Left cardiac atrium (tissue), 4 donors: ENCODE data around the gene GAB3. TPM values are rescaled to one million over a fixed set of nuclear protein-coding genes. Genes with fewer than 3 reads are reported as not detected.
"Not testable (repeated sequence)": the region's sequence is repeated elsewhere in the genome, so short reads cannot be mapped to it uniquely, and the experiment has no call there.

Source experiments
- ATAC-seq, 2 donors: fragments of 200-7000 bp; cut with Tn5 transposase; one replicate each; pipeline ENCODE4 v1.9.1; 2020; ENCODE audit warnings: mild to moderate bottlenecking in 2 of 2, moderate library complexity in 2 of 2
- DNase-seq: peaks from one replicate; pipeline ENCODE4 v3.0.0-alpha.2; 2020
- intact Hi-C, 2 donors: fragments of 100-400 bp; cut with DNase I; formaldehyde crosslinking; loops; one replicate each; pipeline versions ENCODE4 v1.14.1 to v1.15.1; 2022 to 2023
- total RNA-seq, 2 donors: library from RNA; stranded (reverse); fragmentation: NEBNext Ultra II Directional; extraction: Animal tissue kit (Norgen Biotek cat#: 25700); gene quantifications; one replicate each; pipeline ENCODE4 v1.2.1, GENCODE V29; 2021
- donor health status: DM: no; HTN: yes; CAD: no.
- donor health status: DM: no; HTN: yes; CAD: no; lungs with severe emphysema.
- donor health status: DM: yes; HTN: yes; CAD: no.
- donor health status: Dilated cardiomyopathy.

Gene GAB3
- total RNA-seq, 2 donors from 2014 or later: 10.2 to 18.1 TPM

DNA sequence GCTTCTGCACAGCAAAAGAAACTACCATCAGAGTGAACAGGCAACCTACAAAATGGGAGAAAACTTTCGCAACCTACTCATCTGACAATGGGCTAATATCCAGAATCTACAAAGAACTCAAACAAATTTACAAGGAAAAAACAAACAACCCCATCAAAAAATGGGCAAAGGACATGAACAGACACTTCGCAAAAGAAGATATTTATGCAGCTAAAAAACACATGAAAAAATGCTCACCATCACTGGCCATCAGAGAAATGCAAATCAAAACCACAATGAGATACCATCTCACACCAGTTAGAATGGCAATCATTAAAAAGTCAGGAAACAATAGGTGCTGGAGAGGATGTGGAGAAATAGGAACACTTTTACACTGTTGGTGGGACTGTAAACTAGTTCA is 60.4 kb downstream of the GAB3 start:
- ATAC-seq, DNase-seq, intact Hi-C loops: not testable (repeated sequence)

DNA sequence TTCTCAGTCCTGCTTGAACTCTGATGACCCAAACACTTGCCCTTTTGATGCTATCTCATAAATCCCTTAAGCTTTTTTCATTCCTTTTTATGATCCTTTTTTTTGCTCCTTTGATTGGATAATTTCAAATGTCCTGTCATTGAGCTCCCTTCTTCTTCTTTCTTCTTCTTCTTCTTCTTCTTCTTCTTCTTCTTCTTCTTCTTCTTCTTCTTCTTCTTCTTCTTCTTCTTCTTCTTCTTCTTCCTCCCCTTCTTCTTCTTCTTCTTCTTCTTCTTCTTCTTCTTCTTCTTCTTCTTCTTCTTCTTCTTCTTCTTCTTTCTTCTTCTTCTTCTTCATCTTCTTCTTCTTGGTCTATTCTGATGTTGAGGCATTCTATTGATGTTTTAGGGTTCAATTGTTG is 78.8 kb downstream of the GAB3 start:
- DNase-seq, ATAC-seq, intact Hi-C loops: not testable (repeated sequence)

DNA sequence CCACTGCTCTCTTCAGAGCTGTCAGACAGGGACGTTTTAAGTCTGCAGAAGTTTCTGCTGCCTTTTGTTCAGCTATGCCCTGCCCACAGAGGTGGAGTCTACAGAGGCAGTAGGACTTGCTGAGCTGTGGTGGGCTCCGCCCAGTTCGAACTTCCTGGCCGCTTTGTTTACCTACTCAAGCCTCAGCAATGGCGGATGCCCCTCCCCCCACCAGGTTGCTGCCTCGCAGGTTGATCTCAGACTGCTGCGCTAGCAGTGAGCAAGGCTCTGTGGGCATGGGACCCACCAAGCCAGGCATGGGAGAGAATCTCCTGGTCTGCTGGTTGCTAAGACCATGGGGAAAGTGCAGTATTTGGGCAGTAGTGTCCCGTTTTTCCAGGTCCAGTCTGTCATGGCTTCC is 80.0 kb downstream of the GAB3 start:
- ATAC-seq, intact Hi-C loops, DNase-seq: not testable (repeated sequence)

DNA sequence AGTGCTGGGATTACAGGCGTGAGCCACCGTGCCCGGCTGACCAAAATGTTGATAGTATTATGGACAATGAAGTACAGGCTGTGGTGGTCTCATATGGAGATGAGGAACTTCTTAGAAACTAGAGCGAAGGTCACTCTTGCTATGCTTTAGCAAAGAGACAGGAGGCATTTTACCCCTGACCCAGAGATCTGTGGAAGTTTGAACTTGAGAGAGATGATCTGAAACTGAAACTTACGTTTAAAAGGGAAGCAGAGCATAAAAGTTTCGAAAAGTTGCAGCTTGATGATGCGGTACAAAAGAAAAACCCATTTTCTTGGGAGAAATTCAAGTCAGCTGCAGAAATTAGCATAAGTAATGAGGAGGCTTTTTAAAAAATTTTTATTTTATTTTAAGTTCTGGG is 89.0 kb downstream of the GAB3 start:
- no peak for DNase-seq
- ATAC-seq: no peak
- intact Hi-C loops: no loop called here

DNA sequence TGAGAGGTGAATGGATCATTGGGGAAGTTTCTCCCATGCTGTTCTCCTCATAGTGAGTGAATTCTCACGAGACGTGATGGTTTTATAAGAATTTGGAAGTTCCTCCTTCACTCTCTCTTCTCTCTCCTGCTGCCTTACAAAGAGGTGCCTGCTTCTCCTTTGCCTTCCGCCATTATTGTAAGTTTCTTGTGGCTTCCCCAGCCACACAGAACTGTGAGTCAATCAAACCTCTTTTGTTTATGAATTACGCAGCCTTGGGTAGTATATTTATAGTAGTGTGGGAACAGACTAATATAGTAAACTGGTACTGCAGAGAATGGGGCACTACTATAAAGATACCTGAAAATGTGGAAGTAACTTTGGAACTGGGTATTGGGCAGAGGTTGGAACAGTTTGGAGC is 89.7 kb downstream of the GAB3 start:
- ATAC-seq (no peak), DNase-seq (no peak)
- intact Hi-C loops: no loop called here

DNA sequence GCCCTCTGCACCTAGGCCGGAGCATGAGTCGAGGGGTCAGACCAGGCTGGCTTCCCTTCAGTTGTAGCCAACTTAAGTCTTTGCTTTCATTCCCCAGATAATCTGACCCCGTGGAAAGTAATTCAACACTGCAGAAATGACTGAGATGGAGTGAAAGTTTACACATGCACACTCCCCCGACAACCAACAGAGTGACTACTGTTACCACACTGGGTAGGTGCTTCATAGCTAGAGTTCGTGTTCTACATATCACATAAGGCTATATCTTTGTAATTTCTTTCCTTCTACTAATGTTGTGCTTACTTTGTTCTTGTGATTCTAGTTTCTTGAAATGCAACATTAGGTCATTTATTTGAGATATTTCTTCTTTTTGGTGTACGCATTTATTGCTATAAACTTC is 90.3 kb downstream of the GAB3 start:
- no peak for DNase-seq
- intact Hi-C loops: no loop called here

DNA sequence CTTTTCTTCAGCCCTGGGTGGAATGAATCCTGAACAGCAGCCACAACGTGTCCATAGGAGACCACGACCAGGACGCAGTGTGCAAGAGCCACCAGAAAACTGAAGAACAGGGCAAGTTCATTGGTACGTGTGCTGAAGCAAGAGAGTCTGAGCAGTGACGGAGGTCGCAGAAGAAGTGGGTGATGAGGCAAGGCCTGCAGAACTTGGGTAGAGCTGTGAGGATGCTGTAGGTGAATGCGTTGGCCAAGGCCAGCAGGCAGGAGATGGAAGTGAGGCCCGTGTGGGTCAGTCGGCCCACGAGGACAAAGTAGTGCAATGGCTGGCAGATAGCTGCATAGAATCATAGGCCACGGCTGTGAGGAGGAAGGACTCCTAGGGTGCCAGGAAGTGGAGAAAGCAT is 91.9 kb downstream of the GAB3 start:
- ATAC-seq (no peak), DNase-seq (no peak)
- intact Hi-C loops: no loop called here

More for the DNA sequence above, 90.3 kb downstream of the GAB3 start:
- ATAC-seq: no peak

DNA sequence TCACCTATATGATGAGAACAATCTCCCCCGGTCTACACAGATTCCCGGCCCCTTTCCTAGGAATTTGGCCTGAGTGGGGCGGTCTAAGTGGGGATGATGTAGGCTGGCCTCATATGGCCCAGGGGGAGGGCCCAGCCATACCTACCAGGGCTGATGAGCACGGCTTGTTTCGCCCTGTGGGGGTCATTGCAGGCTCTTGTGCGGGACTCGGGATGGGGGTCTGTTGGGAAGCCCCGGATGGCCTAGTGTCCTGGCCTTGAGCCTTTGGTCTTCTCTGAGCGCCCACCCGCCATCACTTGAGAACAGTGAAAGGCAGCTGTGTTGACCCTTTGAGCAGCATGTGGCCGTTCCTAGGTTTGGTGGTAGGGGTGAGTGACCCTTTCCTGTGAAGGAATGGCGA is 92.7 kb downstream of the GAB3 start:
- no peak for ATAC-seq
- no peak for DNase-seq
- intact Hi-C loops: no loop called here

DNA sequence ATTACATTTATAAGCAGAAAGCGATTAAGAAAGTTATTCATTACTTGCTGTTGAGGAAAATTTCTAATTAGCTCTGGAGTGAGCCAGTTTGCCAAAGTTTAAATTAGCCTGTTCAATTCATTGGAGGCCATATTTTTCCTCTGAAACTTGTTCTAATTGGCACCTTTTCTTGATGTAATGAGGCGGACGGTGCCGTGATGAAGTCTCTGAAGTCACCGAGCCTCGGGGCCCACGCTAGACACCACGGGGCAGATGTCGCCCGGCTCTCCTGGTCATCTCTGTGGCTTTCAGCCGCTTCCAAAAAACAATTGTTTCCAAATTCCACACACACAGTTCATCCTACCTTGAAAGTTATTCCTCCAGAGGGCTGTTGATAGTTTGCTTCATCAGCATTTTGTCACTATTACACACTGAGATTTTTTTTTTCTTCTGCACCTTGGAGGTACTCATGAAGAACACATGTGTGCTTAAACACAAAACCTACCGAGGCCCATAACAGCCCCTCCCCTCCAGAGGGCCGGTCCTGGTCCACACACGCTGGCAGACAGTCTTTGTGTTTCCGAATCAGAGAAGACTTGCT is 93.6 kb downstream of the GAB3 start:
- ATAC-seq: no peak
- DNase-seq: no peak
- intact Hi-C loops: no loop called here

DNA sequence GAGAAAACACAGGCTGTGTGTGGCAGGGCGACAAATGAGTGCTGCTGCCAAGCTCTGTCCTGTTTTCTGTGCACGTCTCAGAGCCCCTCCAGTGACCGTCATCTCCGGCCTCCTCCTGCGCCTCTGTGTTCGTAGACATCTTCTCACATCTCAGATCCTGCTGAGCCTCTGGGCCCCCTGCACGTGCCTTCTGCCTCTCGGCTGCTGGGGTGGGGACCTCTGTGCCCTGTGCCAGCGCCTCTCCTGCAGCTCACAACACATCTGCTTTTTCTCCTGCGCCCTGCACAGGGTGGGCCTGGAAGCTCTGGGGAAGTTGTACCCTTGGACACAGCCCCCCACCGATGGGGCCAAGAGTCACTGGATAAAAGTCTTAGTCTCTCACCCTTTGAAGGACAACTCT is 95.1 kb downstream of the GAB3 start:
- DNase-seq: no peak
- intact Hi-C loops: no loop called here
- no peak for ATAC-seq

DNA sequence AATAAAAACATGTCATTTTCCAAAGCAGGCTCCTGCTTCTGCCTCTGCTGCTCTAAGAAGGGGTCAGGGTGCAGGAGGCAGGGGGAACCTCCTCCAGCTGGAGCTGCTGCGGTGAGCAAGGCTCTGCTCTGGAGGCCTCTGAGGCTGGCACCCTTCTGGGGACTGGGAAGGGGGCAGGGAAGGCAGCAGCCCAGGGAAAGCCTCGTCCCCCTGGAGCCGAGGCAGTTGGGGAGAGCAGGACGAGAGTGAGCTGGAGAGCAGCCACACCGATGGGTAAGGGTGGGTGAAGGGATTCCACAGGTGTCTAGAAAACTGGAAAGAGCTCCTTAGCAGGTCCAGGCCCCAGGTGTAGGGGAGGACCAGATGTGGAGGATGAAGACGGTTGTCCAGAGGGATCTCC is 95.5 kb downstream of the GAB3 start:
- no peak for DNase-seq
- no peak for ATAC-seq
- intact Hi-C loops: no loop called here

DNA sequence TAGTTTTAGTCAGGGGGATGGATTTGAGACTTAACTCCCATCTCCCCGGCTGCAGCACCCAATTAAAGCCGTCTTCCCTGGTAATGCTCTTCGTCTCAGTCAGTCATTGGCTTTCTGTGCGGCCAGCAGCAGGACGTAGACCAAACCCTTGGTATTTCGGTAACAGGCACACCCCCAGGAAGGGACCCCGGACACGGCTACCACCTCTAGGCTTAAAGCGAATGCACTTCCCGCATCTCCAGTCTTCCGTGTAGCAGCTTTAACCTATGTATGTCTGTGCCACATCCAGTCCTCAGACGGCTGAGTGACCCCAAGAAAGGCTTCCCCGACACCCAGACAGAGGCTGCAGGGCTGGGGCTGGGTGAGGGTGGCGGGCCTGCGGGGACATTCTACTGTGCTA is 96.0 kb downstream of the GAB3 start:
- no peak for ATAC-seq
- DNase-seq: no peak
- intact Hi-C loops: no loop called here

DNA sequence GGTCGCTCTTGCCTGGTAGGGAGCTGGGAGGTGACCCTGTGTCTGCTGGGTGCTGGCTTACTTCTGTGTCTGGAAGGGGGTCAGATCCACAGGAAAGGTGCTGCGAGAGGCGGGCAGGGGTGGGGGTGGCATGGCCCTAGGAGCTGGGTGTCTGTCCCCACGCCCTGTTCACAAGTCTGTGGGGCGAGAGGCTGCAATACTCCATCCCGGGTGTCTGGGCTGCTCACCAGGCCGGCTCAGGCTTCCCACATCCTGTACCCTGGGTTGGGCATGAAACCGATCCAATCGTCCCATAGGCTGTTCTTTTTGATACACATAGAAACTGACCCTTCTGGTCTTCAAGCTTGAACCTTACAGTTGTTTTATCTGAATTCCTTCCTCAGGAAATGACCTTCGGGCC is 96.5 kb downstream of the GAB3 start:
- no peak for ATAC-seq
- intact Hi-C loops: no loop called here
- no peak for DNase-seq

DNA sequence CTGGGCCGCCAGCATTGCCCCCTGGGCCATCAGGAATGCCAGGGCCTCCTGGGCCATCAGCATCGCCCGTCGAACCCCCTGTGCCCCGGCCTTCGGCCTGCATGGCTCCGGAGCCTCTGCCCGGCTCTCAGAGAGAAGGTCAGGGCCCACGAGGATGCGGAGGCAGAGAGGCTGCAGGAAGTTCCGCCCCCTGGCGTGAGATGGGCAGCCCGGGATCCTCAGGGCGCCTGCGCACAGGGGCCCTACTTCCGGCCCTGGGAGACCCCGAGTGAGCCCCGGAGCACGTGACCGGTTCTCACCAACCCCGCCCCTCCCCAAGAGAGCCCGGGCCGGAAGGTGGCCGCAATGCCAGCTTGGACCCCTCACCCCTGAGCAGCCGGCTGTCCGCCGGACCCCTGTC is 97.5 kb downstream of the GAB3 start, which contains the start of gene CTAG2:
Gene CTAG2, minus strand, starts transcription at position 167 of the 400 bp plus-strand sequence. Its CDS starts 64 bp downstream, at position 103.
- ATAC-seq, DNase-seq, intact Hi-C loops: not testable (repeated sequence)

DNA sequence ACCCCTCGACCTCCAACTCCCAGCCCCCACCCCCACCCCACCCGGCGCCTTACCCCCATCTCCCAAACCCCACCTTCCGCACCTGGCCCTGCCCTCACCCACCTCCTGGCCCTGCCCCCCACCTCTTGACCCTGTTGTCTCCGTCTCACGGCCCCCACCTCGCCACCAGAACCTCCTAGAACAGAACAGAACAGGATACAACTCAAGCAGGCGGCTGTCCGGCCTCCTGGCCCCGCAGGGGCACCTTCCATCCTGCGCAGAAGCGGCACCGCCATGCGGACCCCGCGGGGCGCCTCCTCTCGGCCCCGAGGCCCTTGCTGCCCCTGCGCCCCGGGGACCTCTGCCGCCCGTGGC is 97.9 kb downstream of the GAB3 start:
- intact Hi-C loops: no loop called here
- ATAC-seq (no peak), DNase-seq (no peak)

DNA sequence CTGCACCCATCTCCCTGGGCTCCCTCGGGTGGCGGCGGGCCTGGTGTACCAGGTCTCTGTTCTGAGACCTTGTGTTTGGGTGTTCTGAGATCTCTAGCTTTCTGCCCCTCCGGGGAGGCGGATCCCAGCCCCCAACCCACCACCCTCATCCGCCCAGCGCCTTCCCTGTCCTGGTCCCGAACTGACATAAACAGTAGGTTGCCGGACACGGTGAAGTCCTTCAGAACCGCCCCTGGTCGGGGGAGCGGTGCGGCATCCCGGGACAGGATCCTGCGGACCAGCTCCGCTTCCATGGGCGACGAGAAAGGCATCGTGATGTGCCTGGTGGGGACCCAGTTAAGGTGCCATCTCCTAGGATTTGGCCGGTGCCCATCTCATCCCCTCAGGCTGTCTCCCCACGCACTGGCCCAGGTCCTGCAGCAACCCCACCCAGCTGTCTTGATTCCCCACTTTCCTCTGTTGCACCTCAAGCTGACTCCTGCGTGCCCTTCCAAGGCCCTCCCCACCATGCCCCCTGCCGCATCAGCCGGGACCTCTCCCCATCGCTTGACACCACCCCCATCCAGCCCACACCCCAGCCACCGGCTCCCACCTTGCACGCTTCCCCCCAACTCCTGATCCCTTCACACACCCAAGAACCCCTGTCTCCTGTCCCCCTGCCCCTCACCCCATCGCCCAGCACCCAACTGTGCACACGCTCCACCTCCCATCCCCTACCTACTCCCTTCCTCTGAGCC is 98.4 kb downstream of the GAB3 start:
- ATAC-seq (no peak), DNase-seq (no peak)
- intact Hi-C loops: no loop called here

DNA sequence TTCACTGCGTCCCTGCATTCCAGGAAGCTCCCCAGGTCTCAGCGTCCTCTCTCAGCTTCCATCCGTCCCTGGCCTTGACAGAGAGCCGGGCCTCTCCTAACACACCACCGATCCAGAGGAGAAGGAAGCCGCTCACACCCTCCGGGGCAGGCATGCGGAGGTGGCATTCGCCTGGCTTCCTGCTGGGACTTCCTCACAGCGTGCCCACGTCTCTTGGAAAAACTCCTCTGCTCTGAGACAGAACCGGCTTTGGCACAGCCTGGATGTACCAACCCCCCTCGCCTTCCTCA is 100.7 kb downstream of the GAB3 start:
- no peak for DNase-seq
- intact Hi-C loops: no loop called here
- ATAC-seq: no peak

DNA sequence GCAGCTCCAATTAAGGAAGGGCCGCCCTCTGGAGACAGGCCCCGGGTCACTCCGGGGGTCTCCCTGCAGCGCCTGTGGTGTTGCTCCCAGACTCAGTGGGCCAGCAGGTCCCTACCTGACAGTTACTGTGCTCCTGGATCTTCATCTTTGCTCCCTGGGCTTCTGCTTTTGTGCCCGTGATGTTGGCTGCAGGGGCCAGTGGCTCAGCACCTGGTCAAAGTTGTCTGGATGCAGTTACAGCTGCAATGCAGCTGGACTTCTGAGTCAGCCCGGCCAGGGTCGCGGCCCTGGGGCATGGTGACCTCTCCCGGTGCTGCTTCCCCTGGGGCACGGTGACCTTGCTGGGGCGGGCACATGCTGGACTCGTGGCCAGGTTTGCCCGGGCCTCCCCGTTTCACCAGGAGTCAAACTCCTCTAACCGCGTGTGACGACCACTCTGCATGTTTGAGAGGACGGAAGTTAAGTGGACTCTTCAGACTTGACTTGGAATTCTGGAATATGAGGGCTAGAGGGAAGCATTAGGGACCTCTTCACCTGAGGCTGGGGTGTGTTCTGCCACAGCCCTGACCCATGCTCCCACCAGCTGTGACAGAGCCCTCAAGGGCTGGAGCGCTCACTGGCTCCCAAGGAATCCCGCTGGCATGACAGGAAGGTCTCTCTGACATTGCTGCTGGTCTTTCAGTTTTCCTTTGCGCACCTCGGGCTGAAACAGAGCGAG is 101.2 kb downstream of the GAB3 start:
- DNase-seq (no peak), ATAC-seq (no peak)

DNA sequence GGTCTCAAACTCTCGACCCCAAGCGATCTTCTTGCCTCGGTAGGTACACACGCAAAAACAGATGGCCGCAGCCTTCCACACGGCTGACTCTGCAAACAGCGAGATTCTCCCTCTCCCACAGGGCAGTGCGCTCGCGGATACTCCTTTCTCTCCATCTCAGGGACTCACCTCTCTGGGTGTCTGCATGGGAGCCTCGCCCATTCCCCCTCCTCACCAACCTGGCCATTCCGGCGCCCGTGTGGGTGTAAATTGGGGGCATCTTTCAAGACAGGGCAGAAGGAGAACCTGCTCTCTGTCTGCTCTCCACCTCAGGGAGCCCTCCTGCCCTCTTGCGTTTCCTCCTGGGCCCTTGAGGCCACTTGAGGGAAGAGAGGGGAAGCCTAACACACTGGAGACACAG is 101.9 kb downstream of the GAB3 start:
- no peak for ATAC-seq
- DNase-seq: no peak
- intact Hi-C loops: no loop called here

More for the DNA sequence above, 101.2 kb downstream of the GAB3 start:
- intact Hi-C loops: no loop called here

DNA sequence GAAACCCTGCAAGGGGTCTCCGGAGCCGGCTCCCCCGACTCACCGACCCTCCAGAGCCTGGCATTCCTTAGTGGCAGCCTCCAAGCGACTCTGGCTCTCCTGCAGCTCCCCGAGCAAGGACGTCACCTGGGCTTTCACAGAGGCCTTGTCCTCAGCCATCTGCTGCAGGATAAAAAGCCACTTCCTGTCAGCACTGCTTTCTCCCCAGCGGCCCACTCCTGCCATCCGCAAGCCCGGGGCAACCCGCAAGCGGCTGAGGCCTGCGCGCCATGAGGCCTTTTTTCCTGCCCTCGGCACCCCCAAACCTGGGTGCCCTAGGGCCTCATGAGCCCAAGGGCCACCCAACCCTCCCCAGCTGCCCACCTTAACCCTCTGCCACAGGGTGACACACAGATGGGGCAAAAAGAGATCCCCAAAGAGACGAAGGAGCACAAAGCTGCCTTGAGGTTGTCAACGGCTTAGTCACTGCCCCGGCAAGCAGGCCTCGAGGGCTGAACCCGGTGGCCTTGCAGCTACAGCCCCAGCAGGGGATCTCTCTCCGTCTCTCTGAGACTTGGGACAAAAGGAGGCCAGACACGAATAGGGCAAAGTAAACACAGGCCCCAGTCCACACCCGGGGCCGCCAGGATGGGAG is 105.0 kb downstream of the GAB3 start:
- intact Hi-C loops, ATAC-seq, DNase-seq: not testable (repeated sequence)
